Esophagus muscularis mucosa (tissue), 4 donors: ENCODE data around the gene IFI27L1. TPM values are rescaled to one million over a fixed set of nuclear protein-coding genes. Genes with fewer than 3 reads are reported as not detected.

Experiments
- DNase-seq: peaks from one replicate; pipeline ENCODE4 v3.0.0-alpha.2; 2017; ENCODE audit errors: extremely low spot score
- H3K27ac ChIP-seq, 4 donors: fragments of 200-600 bp; sonication (generic); replicated peaks in 1 of 4; 1 replicate in 3 of 4; 2 replicates in 1 of 4; pipeline ENCODE4 v1.5.1; 2016 to 2019; ENCODE audit warnings: mild to moderate bottlenecking in 1 of 4
- H3K27me3 ChIP-seq, 4 donors: fragments of 200-600 bp; sonication (generic); one replicate each; pipeline versions ENCODE4 v1.5.1 to v1.6.0; 2016 to 2019
- H3K36me3 ChIP-seq, 4 donors: fragments of 200-600 bp; sonication (generic); one replicate each; pipeline ENCODE4 v1.5.1; 2016 to 2019
- H3K4me1 ChIP-seq, 4 donors: fragments of 200-600 bp; sonication (generic); one replicate each; pipeline ENCODE4 v1.5.1; 2016 to 2019
- H3K4me3 ChIP-seq, 4 donors: fragments of 200-600 bp; sonication (generic); 1 replicate in 2 of 4; 2 replicates in 2 of 4; pipeline ENCODE4 v1.5.1; 2016 to 2019; ENCODE audit warnings: mild to moderate bottlenecking in 4 of 4, moderate library complexity in 1 of 4
- H3K9me3 ChIP-seq, 4 donors: fragments of 200-600 bp; sonication (generic); 1 replicate in 3 of 4; 2 replicates in 1 of 4; pipeline ENCODE4 v1.5.1; 2016 to 2019
- CTCF ChIP-seq, 3 experiments: fragments of 200-600 bp in 2 of 3; fragments of 450-650 bp in 1 of 3; sonication (generic) in 2 of 3; IDR thresholded peaks; one replicate each; pipeline ENCODE4 v1.5.1; 2017 to 2019; ENCODE audit warnings: antibody characterized with exemption in 3 of 3, mild to moderate bottlenecking in 2 of 3, moderate library complexity in 1 of 3
- EP300 ChIP-seq: sonication (generic); formaldehyde crosslinking; IDR thresholded peaks from one replicate; pipeline ENCODE4 v1.6.1; 2017; ENCODE audit warnings: antibody characterized with exemption
- POLR2A ChIP-seq: fragments of 450-650 bp; IDR thresholded peaks from one replicate; pipeline ENCODE4 v1.6.1; 2017; ENCODE audit warnings: antibody characterized with exemption, moderate library complexity, mild to moderate bottlenecking, low read depth
- POLR2AphosphoS5 ChIP-seq, 2 donors: sonication (generic); formaldehyde crosslinking; IDR thresholded peaks; one replicate each; pipeline ENCODE4 v1.6.1; 2017; ENCODE audit warnings: antibody characterized with exemption in 2 of 2
- WGBS: methylation state at CpG from one replicate; pipeline ENCODE4 v1.1.5; 2018; 5-methylcytosine and 5-hydroxymethylcytosine counted together
- intact Hi-C: fragments of 100-400 bp; cut with DNase I; formaldehyde crosslinking; loops from one replicate; pipeline ENCODE4 v1.15.1; 2023
- total RNA-seq, 4 donors: library from RNA; depleted of rRNA; stranded (reverse); fragments of >200 nt; gene quantifications; one replicate each; pipeline versions ENCODE4 v1.1.0 to v1.2.1, GENCODE V29; 2016

The IFI27L1 gene
- total RNA-seq, 4 donors from 2014 or later = 5.8 to 12.9 (median 6.4) TPM

GRCh38 chr14:94103554-94104150, 22.5 kb downstream of the IFI27L1 start:
- Histone ChIP-seq H3K27me3 (no peaks in the 10 kb centered on the region), H3K36me3 (peaks cover 0 to under 1% (median 0%) of the 10 kb centered on the region in 4 donors), H3K4me1 (no peaks in the 10 kb centered on the region), H3K9me3 (no peaks in the 10 kb centered on the region), H3K4me3 (no peak overlapping the region), H3K27ac (no peak overlapping the region)
- intact Hi-C loops = no loop called here
- TF ChIP-seq POLR2AphosphoS5 (IDR thresholded peaks at IDR 0.05) (no peak), POLR2A (no peak)
- WGBS = 52% methylated on average over 6 of the region's 7 CpGs
- no peak for DNase-seq

- no peaks in the 10 kb centered on the region for H3K27me3 ChIP-seq
- intact Hi-C loops = no loop called here
- 75% methylated on average over 10 of the region's 10 CpGs for WGBS
- H3K36me3 ChIP-seq = no peaks in the 10 kb centered on the region
- H3K27ac ChIP-seq = no peak overlapping the region
- peaks cover under 1 to 6% (median 4%) of the 10 kb centered on the region in 4 donors for H3K4me1 ChIP-seq
- no peak for DNase-seq
- no peak overlapping the region for H3K4me3 ChIP-seq
- TF ChIP-seq POLR2A (no peak), POLR2AphosphoS5 (IDR thresholded peaks at IDR 0.05) (no peak)
- no peaks in the 10 kb centered on the region for H3K9me3 ChIP-seq
Measured at GRCh38 chr14:94104731-94105130, 23.6 kb downstream of the IFI27L1 start.

DNA sequence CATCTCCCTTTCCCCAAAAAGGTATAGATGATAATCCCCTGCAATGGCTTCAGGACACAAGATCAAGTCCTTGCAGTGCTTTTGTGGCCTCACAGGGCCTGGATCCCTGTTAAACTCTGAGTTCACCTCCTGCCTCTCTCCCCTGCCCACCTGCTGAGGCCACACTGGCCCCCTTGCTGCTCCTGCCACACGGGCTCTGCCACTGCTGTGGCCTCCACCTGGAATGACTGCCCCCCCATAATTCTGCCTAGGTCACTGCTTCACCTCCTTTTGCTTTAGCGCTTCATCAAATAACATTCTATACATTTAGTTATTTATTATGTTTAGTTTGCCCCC, 28.8 kb downstream of the IFI27L1 start:
- no peak overlapping the region for H3K4me3 ChIP-seq
- intact Hi-C loops = no loop called here
- H3K36me3 ChIP-seq = no peaks in the 10 kb centered on the region
- 87% methylated on average over 2 of the region's 2 CpGs for WGBS
- TF ChIP-seq POLR2AphosphoS5 (IDR thresholded peaks at IDR 0.05) (no peak), CTCF (IDR thresholded peaks at IDR 0.05) (no peak), POLR2A (no peak), EP300 (no peak)
- DNase-seq = no peak
- peak overlapping the region; percentile 74 to 82 (median 80) for H3K27ac ChIP-seq
- no peaks in the 10 kb centered on the region for H3K9me3 ChIP-seq
- H3K4me1 ChIP-seq = peaks cover 20 to 39% (median 27%) of the 10 kb centered on the region in 4 donors
- H3K27me3 ChIP-seq = no peaks in the 10 kb centered on the region

DNA sequence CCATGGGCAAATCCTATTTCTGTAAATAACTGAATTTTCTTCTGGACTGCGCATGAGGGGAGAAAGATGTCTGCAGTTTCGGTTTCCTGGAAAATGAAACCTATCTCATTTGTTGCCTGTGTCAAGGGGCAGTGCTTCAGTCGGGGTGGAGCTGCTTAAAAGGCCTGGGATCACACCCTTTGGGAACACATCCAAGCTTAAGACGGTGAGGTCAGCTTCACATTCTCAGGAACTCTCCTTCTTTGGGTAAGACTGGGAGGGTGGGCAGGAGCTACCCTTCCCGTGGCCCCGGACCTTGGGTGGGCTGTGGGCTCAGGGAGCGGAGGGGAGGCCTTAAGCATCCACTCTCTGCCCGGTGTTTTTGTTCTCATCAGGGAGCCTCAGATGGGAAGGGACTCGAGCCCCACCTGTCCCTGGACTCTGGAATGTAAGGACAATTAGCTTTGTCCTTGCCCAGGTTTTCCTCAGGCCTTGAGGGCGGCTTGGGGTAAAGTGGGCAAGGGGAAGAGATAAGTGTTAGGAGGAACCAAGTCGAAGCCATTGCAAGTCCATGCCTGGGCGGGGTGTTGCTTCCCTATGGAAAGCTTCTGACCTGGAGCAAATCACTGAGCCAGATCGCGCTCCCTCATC, 29.6 kb downstream of the IFI27L1 start, which contains the start of gene IFI27:
Gene IFI27, plus strand, starts transcription at position 185 of the 630 bp plus-strand sequence.
- Histone ChIP-seq H3K27ac (peak within 1 kb of the TSS; percentile 74 to 82 (median 80)), H3K27me3 (peaks cover 0 to 2% (median 0%) of the 10 kb centered on the region in 4 donors), H3K36me3 (peaks cover 0 to 1% (median 0%) of the 10 kb centered on the region in 4 donors), H3K4me3 (peak within 1 kb of the TSS; percentile 46 to 61 (median 49)), H3K9me3 (no peaks in the 10 kb centered on the region), H3K4me1 (peaks cover 26 to 41% (median 34%) of the 10 kb centered on the region in 4 donors)
- no peak for DNase-seq
- WGBS = 66% methylated on average over 14 of the region's 14 CpGs
- intact Hi-C loops = no loop called here
- TF ChIP-seq EP300 = no peak
- peak; percentile 84 to 94 for TF ChIP-seq POLR2AphosphoS5 (IDR thresholded peaks at IDR 0.05)
- peak; percentile 22 for TF ChIP-seq POLR2A
- TF ChIP-seq CTCF (IDR thresholded peaks at IDR 0.05) = no peak

DNA sequence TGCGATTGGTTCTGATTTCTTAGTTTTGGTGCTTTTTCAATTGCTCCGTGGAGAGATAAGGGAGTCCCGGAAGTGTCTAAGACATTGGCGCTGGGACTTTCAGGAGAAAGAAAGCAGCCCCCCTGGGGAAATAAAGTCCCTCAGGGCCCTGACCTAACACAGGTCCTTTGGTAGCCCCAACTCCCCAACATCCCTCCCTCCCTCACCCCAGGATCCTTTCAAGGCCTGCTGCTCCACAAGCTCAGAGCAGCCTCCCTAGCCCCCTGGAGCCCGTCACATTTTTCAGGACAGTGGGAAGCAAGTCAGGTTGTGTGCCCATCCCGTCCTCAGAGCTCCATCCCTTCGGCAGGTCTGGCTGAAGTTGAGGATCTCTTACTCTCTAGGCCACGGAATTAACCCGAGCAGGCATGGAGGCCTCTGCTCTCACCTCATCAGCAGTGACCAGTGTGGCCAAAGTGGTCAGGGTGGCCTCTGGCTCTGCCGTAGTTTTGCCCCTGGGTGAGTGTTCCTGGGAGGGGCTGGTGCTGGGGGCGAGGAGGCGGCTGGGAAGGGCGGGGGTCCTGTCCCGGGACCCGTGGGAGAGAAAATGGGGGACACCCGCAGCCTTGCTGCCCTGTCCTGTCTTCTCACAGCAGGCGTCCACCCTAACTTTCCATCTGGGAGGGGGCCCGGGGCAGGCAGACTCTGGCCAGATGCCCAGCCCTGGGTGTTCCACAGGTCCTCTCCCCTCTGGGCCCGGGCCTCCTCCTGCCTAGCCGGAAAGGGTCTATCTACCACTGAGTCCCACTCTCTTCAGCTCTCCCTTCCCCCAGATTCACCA, 30.4 kb downstream of the IFI27L1 start:
- H3K4me3 ChIP-seq = peak overlapping the region; percentile 46 to 61 (median 49)
- intact Hi-C loops = no loop called here

More for the DNA sequence above, 30.4 kb downstream of the IFI27L1 start:
- peaks cover 0 to 7% (median 0%) of the 10 kb centered on the region in 4 donors for H3K27me3 ChIP-seq
- peak overlapping the region; percentile 74 to 82 (median 80) for H3K27ac ChIP-seq
- H3K9me3 ChIP-seq = no peaks in the 10 kb centered on the region
- TF ChIP-seq POLR2A (no peak), CTCF (IDR thresholded peaks at IDR 0.05) (no peak), POLR2AphosphoS5 (IDR thresholded peaks at IDR 0.05) (no peak)
- peaks cover 0 to 8% (median 3%) of the 10 kb centered on the region in 4 donors for H3K36me3 ChIP-seq
- WGBS = 77% methylated on average over 12 of the region's 20 CpGs
- DNase-seq = no peak
- peaks cover 27 to 41% (median 36%) of the 10 kb centered on the region in 4 donors for H3K4me1 ChIP-seq
